Fibroblast of villous mesenchyme (primary cell): ENCODE results near the gene NAPA. TPM values are rescaled to one million over a fixed set of nuclear protein-coding genes. Genes with fewer than 3 reads are reported as not detected.

Source experiments
- DNase-seq: peaks from one replicate; pipeline ENCODE4 v3.0.0-alpha.2; 2010; ENCODE audit warnings: low read depth
- H3K4me3 ChIP-seq: 2 replicates; pipeline ENCODE4 v1.5.1; 2011; ENCODE audit warnings: low read depth, mild to moderate bottlenecking, low read length
- CTCF ChIP-seq: IDR thresholded peaks from 2 replicates; pipeline ENCODE4 v1.5.1; 2012; ENCODE audit warnings: low read depth, mild to moderate bottlenecking, low read length; ENCODE audit not compliant: insufficient read depth
- total RNA-seq: library from RNA; depleted of rRNA; stranded (reverse); fragments of >200 nt; gene quantifications from 2 replicates; pipeline ENCODE4 v1.2.3, GENCODE V29; 2012

NAPA gene
- total RNA-seq, 1 donor, result 72.5 TPM

GRCh38 chr19:47492571-47493377 is 22.1 kb downstream of the NAPA start:
- no peak overlapping the region for H3K4me3 ChIP-seq
- no peak for DNase-seq
- TF ChIP-seq CTCF, result no peak

- no peak for DNase-seq
- no peak for TF ChIP-seq CTCF
- no peak overlapping the region for H3K4me3 ChIP-seq
Measured at GRCh38 chr19:47492137-47492533, 22.7 kb downstream of the NAPA start.

- H3K4me3 ChIP-seq, result no peak overlapping the region
- no peak for DNase-seq
- TF ChIP-seq CTCF, result no peak
Measured at GRCh38 chr19:47491358-47492136, 23.3 kb downstream of the NAPA start.

GRCh38 chr19:47490847-47491246 is 24.0 kb downstream of the NAPA start:
- no peak for DNase-seq
- no peak for TF ChIP-seq CTCF
- no peak overlapping the region for H3K4me3 ChIP-seq

- DNase-seq, result no peak
- no peak for TF ChIP-seq CTCF
- H3K4me3 ChIP-seq, result no peak overlapping the region
Measured at GRCh38 chr19:47490031-47490430, 24.8 kb downstream of the NAPA start.

- TF ChIP-seq CTCF, result no peak
- H3K4me3 ChIP-seq, result no peak overlapping the region
- no peak for DNase-seq
Measured at GRCh38 chr19:47489072-47489914, 25.6 kb downstream of the NAPA start.
